KMS-11 (cell line): Measurements from ENCODE around the gene PNMA6E.

Source experiments
- H2AFZ ChIP-seq: fragments of 200-600 bp; sonication (generic); 2 replicates; pipeline ENCODE4 v1.6.1; 2016; ENCODE audit warnings: antibody characterized with exemption, mixed run types, low read depth
- H3K27ac ChIP-seq: fragments of 200-600 bp; sonication (generic); 2 replicates; pipeline ENCODE4 v1.6.1; 2016; ENCODE audit warnings: mild to moderate bottlenecking, mixed run types
- H3K27me3 ChIP-seq: fragments of 200-600 bp; sonication (generic); 2 replicates; pipeline ENCODE4 v1.6.1; 2017; ENCODE audit warnings: mild to moderate bottlenecking, low read depth, mixed run types, moderate library complexity; ENCODE audit not compliant: insufficient read depth
- H3K36me3 ChIP-seq: fragments of 200-600 bp; sonication (generic); 2 replicates; pipeline ENCODE4 v1.6.1; 2017; ENCODE audit warnings: mild to moderate bottlenecking, mixed run types; ENCODE audit not compliant: insufficient read depth
- H3K4me1 ChIP-seq: fragments of 200-600 bp; sonication (generic); 2 replicates; pipeline ENCODE4 v1.6.1; 2016; ENCODE audit warnings: mild to moderate bottlenecking, low read depth, mixed run types; ENCODE audit not compliant: poor library complexity, severe bottlenecking
- H3K4me2 ChIP-seq: fragments of 200-600 bp; sonication (generic); 2 replicates; pipeline ENCODE4 v1.7.0; 2016; ENCODE audit warnings: mild to moderate bottlenecking, mixed run types
- H3K4me3 ChIP-seq: fragments of 200-600 bp; sonication (generic); IDR thresholded peaks from 2 replicates; pipeline ENCODE4 v1.6.1; 2017; ENCODE audit warnings: low read depth, low read length, mixed read lengths; ENCODE audit not compliant: insufficient read depth
- H3K79me2 ChIP-seq: fragments of 200-600 bp; sonication (generic); 2 replicates; pipeline ENCODE4 v1.6.1; 2016; ENCODE audit warnings: low read depth, mixed run types; ENCODE audit not compliant: insufficient read depth
- H3K9ac ChIP-seq: fragments of 200-600 bp; sonication (generic); 2 replicates; pipeline ENCODE4 v1.6.1; 2016; ENCODE audit warnings: mild to moderate bottlenecking, mixed run types
- H4K20me1 ChIP-seq: fragments of 200-600 bp; sonication (generic); 2 replicates; pipeline ENCODE4 v1.6.1; 2016; ENCODE audit warnings: mild to moderate bottlenecking, mixed run types; ENCODE audit not compliant: insufficient read depth
- TF ChIP-seq, protein P1 (sequence below): fragments of 200-600 bp; sonication (generic); conservative IDR thresholded peaks from 2 replicates; pipeline ENCODE4 v1.6.1; 2017; ENCODE audit warnings: low read depth, mild to moderate bottlenecking, antibody characterized with exemption, low read length, moderate library complexity, mixed read lengths

The PNMA6E gene

DNA sequence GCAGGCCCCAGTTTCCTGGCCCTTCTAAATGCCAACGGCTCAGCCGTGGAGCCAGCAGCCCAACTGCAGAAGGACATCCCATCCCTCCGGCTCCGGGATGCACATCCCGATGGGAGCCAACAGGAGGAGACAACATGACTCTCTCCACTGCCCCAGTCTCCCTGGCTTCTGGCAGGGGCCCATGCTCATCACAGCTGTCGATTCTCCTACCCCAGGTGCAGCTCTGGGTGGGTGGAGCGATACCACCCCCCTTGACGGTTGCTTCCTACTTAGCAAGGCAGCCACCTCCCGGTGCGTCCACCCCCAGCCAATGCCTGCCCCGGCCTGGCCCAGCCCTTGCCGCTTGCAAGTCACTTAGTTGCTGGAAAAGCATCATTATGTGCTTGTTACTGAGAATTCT is 47.7 kb downstream of the PNMA6E start:
- Histone ChIP-seq H3K4me1 (no peaks in the 10 kb centered on the region), H3K27me3 (no peaks in the 10 kb centered on the region), H3K79me2 (no peaks in the 10 kb centered on the region), H3K36me3 (no peaks in the 10 kb centered on the region), H4K20me1 (no peaks in the 10 kb centered on the region), H3K27ac (no peak overlapping the region), H2AFZ (no peak overlapping the region), H3K4me3 (no peak overlapping the region), H3K9ac (no peak overlapping the region), H3K4me2 (no peak overlapping the region)
- TF ChIP-seq, protein P1, sequence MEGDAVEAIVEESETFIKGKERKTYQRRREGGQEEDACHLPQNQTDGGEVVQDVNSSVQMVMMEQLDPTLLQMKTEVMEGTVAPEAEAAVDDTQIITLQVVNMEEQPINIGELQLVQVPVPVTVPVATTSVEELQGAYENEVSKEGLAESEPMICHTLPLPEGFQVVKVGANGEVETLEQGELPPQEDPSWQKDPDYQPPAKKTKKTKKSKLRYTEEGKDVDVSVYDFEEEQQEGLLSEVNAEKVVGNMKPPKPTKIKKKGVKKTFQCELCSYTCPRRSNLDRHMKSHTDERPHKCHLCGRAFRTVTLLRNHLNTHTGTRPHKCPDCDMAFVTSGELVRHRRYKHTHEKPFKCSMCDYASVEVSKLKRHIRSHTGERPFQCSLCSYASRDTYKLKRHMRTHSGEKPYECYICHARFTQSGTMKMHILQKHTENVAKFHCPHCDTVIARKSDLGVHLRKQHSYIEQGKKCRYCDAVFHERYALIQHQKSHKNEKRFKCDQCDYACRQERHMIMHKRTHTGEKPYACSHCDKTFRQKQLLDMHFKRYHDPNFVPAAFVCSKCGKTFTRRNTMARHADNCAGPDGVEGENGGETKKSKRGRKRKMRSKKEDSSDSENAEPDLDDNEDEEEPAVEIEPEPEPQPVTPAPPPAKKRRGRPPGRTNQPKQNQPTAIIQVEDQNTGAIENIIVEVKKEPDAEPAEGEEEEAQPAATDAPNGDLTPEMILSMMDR, result no peak

DNA sequence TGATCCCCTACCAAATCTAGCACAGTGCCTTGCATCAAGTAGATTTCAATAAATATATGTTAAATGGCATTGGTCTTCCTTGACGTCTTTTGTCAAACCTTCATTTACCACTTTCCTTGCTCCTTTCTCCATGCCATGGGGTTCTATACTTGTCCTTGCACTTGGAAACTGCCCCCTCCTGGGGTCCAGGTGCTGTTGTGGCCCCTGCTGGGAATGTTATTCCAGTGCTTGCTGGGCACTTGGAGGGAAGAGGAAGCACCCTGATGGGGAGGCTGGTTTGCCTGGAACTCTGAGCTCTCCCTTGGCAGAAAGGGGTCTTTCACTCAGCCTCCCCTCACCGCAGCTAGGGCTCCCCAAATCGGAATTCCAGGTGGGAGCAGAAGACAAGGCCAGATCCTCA is 48.3 kb downstream of the PNMA6E start:
- H3K36me3 ChIP-seq, result no peaks in the 10 kb centered on the region
- no peak overlapping the region for H3K4me2 ChIP-seq
- H3K27me3 ChIP-seq, result no peaks in the 10 kb centered on the region
- H3K27ac ChIP-seq, result no peak overlapping the region
- no peaks in the 10 kb centered on the region for H4K20me1 ChIP-seq
- no peak overlapping the region for H3K9ac ChIP-seq
- no peaks in the 10 kb centered on the region for H3K79me2 ChIP-seq
- TF ChIP-seq, protein P1, result no peak
- no peak overlapping the region for H2AFZ ChIP-seq
- H3K4me1 ChIP-seq, result no peaks in the 10 kb centered on the region
- no peak overlapping the region for H3K4me3 ChIP-seq

DNA sequence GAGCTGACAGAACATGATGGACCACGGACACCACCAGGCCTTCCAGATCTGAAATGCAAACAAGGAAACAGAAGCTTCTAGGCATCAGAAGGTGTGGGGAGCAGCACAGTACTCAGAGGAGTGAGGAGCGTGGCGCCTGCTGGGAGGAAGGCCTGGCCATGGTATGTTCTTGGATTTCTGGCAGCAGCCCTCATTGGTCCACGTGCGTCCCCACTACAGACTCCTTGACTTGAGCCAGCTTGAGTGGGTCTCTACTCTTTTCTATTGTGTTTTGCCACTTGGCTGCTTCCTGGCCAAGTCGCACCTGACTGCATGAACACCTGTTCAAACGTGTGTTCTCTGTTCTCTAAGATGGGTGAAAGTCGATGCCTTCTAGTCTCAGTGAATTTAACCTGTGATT is 49.2 kb downstream of the PNMA6E start:
- Histone ChIP-seq H2AFZ (no peak overlapping the region), H3K4me2 (no peak overlapping the region), H3K4me1 (no peaks in the 10 kb centered on the region), H3K27ac (no peak overlapping the region), H3K4me3 (no peak overlapping the region), H3K9ac (no peak overlapping the region), H3K36me3 (no peaks in the 10 kb centered on the region), H4K20me1 (no peaks in the 10 kb centered on the region), H3K27me3 (no peaks in the 10 kb centered on the region), H3K79me2 (no peaks in the 10 kb centered on the region)
- TF ChIP-seq, protein P1, result no peak

DNA sequence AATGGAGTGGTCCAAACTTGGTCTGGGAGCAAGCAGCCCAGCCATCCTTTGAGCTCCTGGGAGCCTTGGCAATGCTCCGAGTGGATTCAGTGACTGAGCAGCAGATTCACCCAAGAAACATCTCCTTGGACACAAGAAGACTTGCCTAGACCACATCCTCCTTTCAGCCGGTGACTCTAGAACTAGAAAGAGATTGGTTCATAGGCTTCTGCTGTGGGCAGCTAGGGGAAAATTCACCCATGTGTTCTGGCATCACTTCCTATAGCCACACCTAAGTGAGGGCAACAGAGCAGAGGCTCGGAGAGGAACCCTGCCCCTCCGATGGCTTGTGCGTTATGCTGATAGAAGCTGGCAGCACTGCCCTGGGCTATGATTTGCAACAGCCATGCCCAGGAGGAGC is 51.2 kb downstream of the PNMA6E start:
- Histone ChIP-seq H3K79me2 (no peaks in the 10 kb centered on the region), H3K36me3 (no peaks in the 10 kb centered on the region), H3K4me1 (no peaks in the 10 kb centered on the region), H4K20me1 (no peaks in the 10 kb centered on the region), H3K27ac (no peak overlapping the region), H3K9ac (no peak overlapping the region), H3K4me3 (no peak overlapping the region), H2AFZ (no peak overlapping the region), H3K4me2 (no peak overlapping the region), H3K27me3 (no peaks in the 10 kb centered on the region)
- TF ChIP-seq, protein P1, result no peak

DNA sequence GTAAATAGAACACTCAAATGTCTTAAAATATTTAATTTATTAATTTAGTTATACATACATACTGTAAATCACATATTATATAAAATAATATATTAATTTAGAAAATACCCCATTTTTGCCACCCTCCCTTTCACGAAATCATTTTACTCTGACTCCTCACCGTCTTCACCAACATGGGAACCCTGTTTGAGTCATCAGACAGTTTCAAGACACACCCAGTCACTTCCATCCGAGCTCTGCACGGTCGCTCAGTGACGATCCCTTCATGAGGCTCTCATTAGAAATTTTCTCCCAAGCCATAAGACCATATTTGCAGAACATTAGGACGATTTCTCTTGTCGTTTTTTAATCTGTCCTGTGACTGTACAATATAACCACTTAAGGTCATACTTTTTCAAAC is 52.7 kb downstream of the PNMA6E start:
- Histone ChIP-seq H2AFZ (no peak overlapping the region), H3K4me3 (no peak overlapping the region), H4K20me1 (no peaks in the 10 kb centered on the region), H3K27ac (no peak overlapping the region), H3K27me3 (no peaks in the 10 kb centered on the region), H3K4me2 (no peak overlapping the region), H3K36me3 (no peaks in the 10 kb centered on the region), H3K79me2 (no peaks in the 10 kb centered on the region), H3K9ac (no peak overlapping the region), H3K4me1 (no peaks in the 10 kb centered on the region)
- TF ChIP-seq, protein P1, result no peak
